ENCODE data around the gene NLRX1.
"Not testable (repeated sequence)": the region's sequence is repeated elsewhere in the genome, so short reads cannot be mapped to it uniquely, and the experiment has no call there.

Gene NLRX1

DNA sequence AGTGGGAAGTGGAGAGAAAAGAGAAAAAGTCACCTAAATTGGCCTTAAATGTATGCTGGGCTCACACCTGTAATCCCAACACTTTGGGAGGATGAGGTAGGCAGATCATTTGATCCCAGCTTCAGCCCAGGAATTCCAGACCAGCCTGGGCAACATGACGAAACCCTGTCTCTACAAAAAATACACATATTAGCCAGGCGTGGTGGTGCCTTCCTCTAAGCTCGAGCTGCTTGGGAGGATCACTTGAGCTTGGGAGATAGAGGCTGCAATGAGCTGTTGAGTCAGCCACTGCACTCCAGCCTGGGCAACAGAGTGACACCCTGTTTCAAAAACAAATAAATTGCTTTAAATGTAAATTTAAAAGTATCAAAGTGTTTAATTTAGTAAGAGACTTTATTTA, 41.5 kb downstream of the NLRX1 start:
- no peak for DNase-seq (ENCODE audit: low read depth)

DNA sequence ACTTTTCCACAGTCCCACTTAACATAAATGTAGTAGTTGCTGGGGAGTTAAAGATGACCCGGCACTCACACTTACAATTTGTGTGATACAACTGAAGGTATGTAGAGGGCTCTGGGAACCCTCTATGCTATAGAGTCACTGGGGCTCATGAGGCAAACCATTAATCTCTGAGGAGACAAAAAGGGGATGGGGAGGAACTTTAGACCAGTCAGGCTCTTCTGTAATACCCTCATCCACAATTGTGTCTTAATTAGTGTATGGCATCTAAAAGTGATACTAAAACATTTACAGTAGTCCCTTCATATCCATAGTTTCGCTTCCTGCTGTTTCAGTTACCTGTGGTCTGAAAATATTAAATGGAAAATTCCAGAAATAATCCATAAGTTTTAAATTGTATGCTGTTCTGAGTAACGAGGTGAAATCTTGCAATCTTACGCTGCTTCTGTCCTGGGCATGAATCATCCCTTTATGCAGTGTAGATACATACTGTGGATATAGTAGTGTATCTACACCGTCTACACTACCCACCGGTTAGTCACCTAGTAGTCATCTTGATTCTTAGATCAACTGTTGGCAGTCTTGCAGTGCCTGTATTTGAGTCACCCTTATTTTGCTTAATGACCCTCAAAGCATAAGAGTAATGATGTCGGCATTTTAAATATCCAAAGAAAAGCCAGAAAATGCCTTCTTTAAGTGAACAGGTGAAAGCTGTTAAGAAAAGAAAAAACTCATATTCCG, 49.8 kb downstream of the NLRX1 start:
- no peak for DNase-seq (ENCODE audit: low read depth)

DNA sequence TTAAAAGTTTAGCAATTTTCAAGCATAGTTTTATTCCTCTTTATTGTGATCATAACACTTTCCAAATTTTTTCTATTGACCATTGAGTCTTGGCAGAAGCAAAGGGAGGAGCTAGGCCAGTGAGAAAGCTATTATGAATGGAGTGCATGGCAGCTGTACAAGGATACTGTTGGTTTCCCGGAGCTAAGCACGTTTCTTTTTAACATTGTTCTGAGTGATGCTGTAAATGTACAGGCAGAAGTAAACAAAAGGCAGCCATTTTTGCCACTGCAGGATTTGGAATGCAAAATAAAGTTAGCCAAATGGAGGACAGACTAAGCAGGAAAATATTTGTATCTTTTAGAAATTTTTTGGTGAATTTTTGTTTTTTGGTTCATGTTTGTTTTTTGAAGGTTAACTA, 53.8 kb downstream of the NLRX1 start:
- DNase-seq (ENCODE audit: low read depth): no peak

DNA sequence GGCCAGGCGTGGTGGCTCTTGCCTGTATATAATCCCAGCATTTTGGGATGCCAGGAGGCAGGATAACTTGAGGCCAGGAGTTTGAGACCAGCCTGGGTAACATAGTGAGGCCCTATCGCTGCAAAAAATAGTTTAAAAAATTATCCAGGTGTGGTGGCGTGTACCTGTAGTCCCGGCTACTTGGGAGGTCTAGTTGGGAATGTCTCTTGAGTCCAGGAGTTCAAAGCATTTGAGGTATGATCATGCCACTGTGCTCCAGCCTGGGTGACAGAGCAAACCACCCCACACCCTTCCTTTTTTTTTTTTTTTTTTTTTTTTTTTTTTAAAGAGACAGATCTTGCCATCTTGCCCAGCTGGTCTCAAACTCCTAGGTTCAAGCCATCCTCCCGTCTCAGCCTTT, 54.4 kb downstream of the NLRX1 start:
- DNase-seq (ENCODE audit: low read depth): no peak

DNA sequence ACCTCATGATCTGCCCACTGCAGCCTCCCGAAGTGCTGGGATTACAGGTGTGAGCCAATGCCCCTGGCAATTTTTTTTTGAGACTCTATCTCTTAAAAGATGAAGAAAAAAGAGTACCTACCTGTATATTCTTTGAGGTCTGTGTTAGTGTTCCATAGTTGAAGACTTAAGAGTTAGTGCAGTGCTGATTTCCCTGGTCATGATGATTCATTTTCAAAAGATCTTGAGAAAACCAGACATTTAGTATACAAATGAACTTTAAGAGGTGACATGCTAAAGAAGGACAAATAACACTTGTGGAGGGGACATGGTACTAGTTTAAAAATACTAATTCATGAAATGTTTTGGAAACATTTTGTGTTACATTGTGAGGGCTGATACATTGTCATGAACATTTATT, 55.3 kb downstream of the NLRX1 start:
- DNase-seq (ENCODE audit: low read depth): no peak

DNA sequence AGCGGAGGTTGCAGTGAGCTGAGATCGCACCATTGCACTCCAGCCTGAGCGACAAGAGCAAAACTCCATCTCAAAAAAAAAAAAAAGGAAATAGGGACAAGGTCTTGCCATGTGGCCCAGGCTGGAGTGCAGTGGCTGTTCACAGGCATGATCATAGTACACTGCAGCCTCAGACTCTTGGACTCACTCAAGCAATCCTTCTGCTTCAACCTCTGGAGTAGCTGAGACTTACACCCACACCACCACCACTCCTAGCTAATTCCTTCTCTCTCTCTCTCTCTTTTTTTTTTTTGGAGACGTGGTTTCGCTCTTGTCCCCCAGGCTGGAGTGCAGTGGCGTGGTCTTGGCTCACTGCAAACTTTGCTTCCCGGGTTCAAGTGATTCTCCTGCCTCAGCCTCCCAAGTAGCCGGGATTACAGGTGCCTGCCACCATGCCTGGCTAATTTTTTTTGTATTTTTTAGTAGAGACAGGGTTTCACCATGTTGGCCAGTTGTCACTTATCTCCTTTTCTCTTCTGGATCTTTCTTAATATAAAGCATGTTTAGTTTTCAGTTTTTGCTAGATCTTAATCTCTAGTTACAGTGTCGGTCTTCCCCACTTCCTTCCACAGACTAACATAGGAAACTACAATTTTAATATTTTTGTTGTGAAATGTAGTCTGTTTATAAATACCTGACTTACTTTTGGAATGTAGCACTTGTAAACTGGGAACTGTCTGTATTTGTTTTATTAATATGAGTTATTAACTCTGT, 60.2 kb downstream of the NLRX1 start:
- DNase-seq (ENCODE audit: low read depth): not testable (repeated sequence)

DNA sequence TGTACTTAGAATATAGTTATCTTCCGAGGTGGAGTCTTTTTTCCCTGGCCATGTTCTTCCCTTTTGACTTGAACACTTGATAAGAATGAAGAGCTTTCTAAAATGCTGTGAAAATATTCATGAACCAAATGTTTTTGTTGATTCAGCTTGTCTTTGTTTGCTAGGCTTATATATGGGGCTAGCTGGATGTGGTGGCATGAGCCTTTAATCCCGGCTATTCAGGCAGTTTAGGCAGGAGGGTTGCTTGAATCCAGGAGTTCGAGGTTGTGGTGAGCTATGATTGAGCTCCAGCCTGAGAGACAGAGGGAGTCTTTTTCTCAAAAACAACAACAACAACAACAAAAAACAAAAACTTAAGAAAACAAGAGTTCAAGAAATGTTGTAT, 60.8 kb downstream of the NLRX1 start:
- no peak for DNase-seq (ENCODE audit: low read depth)

DNA sequence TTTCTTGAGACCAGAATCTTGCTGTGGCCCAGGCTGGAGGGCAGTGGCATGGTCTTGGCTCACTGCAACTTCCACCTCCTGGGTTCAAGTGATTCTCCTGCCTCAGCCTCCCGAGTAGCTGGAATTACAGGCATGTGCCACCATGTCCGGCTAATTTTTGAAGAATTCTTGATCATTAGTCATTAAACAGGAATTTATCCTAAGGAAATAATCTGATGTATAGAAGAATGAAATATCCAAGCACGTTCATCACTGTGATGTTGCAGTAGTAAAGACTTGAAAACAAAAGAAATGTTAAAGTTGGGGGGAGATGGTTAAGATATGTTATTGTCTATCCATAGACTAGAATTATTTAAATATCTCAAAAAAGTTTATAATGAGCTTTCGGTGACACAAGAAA, 61.2 kb downstream of the NLRX1 start:
- DNase-seq (ENCODE audit: low read depth): no peak
